Trophoblast cell (in vitro differentiated cells and primary cell): Measurements from ENCODE around the gene UBR3.
A peak's percentile ranks its signal among the peaks of the same experiment; 100 is the strongest.
"Not testable (repeated sequence)": the region's sequence is repeated elsewhere in the genome, so short reads cannot be mapped to it uniquely, and the experiment has no call there.

Experiments used
- DNase-seq, 2 donors: peaks; one replicate each; pipeline ENCODE4 v3.0.0-alpha.2; 2016
- H2AFZ ChIP-seq: 2 replicates; pipeline ENCODE4 v1.6.1; 2013; ENCODE audit warnings: low read length, moderate library complexity, mild to moderate bottlenecking; ENCODE audit not compliant: insufficient read depth, poor library complexity
- H2AK5ac ChIP-seq: 2 replicates; pipeline ENCODE4 v1.6.1; 2013; ENCODE audit warnings: mild to moderate bottlenecking, low read length
- H2BK120ac ChIP-seq: 2 replicates; pipeline ENCODE4 v1.6.1; 2013; ENCODE audit warnings: low read length, mild to moderate bottlenecking, moderate library complexity; ENCODE audit not compliant: insufficient read depth, poor library complexity
- H2BK12ac ChIP-seq: 2 replicates; pipeline ENCODE4 v1.6.1; 2013; ENCODE audit warnings: mild to moderate bottlenecking, low read length, moderate library complexity
- H2BK5ac ChIP-seq: 2 replicates; pipeline ENCODE4 v1.6.1; 2013; ENCODE audit warnings: low read length, low read depth, moderate library complexity, mild to moderate bottlenecking; ENCODE audit not compliant: poor library complexity
- H3K14ac ChIP-seq: 2 replicates; pipeline ENCODE4 v1.6.1; 2013; ENCODE audit warnings: mild to moderate bottlenecking, low read length
- H3K18ac ChIP-seq: 2 replicates; pipeline ENCODE4 v1.6.1; 2013; ENCODE audit warnings: mild to moderate bottlenecking, low read length
- H3K23ac ChIP-seq: 2 replicates; pipeline ENCODE4 v1.6.1; 2013; ENCODE audit warnings: low read length
- H3K27ac ChIP-seq: 2 replicates; pipeline ENCODE4 v1.5.1; 2013; ENCODE audit warnings: low read depth, mild to moderate bottlenecking, inconsistent platforms, low read length, moderate library complexity
- H3K27me3 ChIP-seq: 2 replicates; pipeline ENCODE4 v1.6.1; 2013; ENCODE audit warnings: inconsistent platforms, mild to moderate bottlenecking, low read length, moderate library complexity; ENCODE audit not compliant: insufficient read depth
- H3K36me3 ChIP-seq, 2 experiments: 1 replicate in 1 of 2; 2 replicates in 1 of 2; pipeline ENCODE4 v1.6.1; 2013; ENCODE audit warnings: low read length in 2 of 2, mild to moderate bottlenecking in 2 of 2, moderate library complexity in 1 of 2; ENCODE audit not compliant: insufficient read depth in 2 of 2, control insufficient read depth in 1 of 2
- H3K4ac ChIP-seq: 2 replicates; pipeline ENCODE4 v1.6.1; 2013; ENCODE audit warnings: low read depth, mild to moderate bottlenecking, low read length, moderate library complexity
- H3K4me1 ChIP-seq, 2 experiments: 1 replicate in 1 of 2; 2 replicates in 1 of 2; pipeline ENCODE4 v1.6.1; 2013; ENCODE audit warnings: low read length in 2 of 2, mild to moderate bottlenecking in 2 of 2, moderate library complexity in 1 of 2; ENCODE audit not compliant: insufficient read depth in 2 of 2, control insufficient read depth in 1 of 2
- H3K4me2 ChIP-seq: 2 replicates; pipeline ENCODE4 v1.6.1; 2013; ENCODE audit warnings: inconsistent platforms, mild to moderate bottlenecking, low read length, moderate library complexity
- H3K4me3 ChIP-seq: 2 replicates; pipeline ENCODE4 v1.5.1; 2013; ENCODE audit warnings: mild to moderate bottlenecking, low read depth, low read length, inconsistent platforms
- H3K79me1 ChIP-seq: one replicate; pipeline ENCODE4 v1.6.1; 2013; ENCODE audit warnings: low read length
- H3K79me2 ChIP-seq: 2 replicates; pipeline ENCODE4 v1.6.1; 2013; ENCODE audit warnings: low read length, mild to moderate bottlenecking; ENCODE audit not compliant: control insufficient read depth, insufficient read depth, poor library complexity
- H3K9ac ChIP-seq: 2 replicates; pipeline ENCODE4 v1.6.1; 2013; ENCODE audit warnings: mild to moderate bottlenecking, low read length
- H3K9me3 ChIP-seq: 2 replicates; pipeline ENCODE4 v1.6.1; 2013; ENCODE audit warnings: low read depth, mild to moderate bottlenecking, control low read depth, inconsistent platforms, low read length; ENCODE audit not compliant: insufficient read depth
- H4K12ac ChIP-seq: 2 replicates; pipeline ENCODE4 v1.6.1; 2013; ENCODE audit warnings: low read depth, mild to moderate bottlenecking, low read length, moderate library complexity
- H4K8ac ChIP-seq: 2 replicates; pipeline ENCODE4 v1.6.1; 2013; ENCODE audit warnings: low read depth, mild to moderate bottlenecking, low read length, moderate library complexity
- H4K91ac ChIP-seq: one replicate; pipeline ENCODE4 v1.6.1; 2013; ENCODE audit warnings: low read depth, mild to moderate bottlenecking, low read length, moderate library complexity
- WGBS: extraction: QIAGEN DNeasy Blood & Tissue Kit; methylation state at CpG from one replicate; pipeline ENCODE4 v1.1.7; 2013; ENCODE audit warnings: missing lambda C conversion rate; ENCODE audit not compliant: insufficient read length, insufficient coverage; ENCODE audit errors: extremely low coverage; 5-methylcytosine and 5-hydroxymethylcytosine counted together

The UBR3 gene

DNA sequence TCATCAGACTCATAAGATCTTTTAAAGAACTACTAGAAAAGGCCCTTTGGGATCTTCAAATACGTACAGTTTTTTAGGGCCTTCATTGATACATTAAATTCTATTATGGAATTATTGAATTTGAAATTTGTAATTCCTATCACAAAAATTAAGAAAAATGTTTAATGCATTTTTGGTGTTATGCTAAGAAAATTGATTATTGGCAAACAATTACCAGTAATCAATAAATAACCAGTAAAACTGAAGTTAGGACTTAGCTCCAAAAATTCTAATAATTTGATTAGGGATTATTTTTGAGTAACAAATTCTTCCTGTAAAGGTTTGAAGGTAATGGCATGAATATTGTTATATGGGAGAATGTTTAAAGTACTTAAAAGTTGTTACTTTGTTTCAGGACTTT is 119.3 kb downstream of the UBR3 start:
- H3K4ac ChIP-seq = no peak overlapping the region
- H4K8ac ChIP-seq = no peak overlapping the region
- no peak overlapping the region for H2BK12ac ChIP-seq
- no peak overlapping the region for H2AFZ ChIP-seq
- no peak overlapping the region for H3K18ac ChIP-seq
- no peak for DNase-seq
- no peak overlapping the region for H2AK5ac ChIP-seq
- no CpG with 5 or more reads among the region's 1 CpG for WGBS
- H3K4me2 ChIP-seq = no peak overlapping the region
- H2BK120ac ChIP-seq = no peak overlapping the region
- H3K4me1 ChIP-seq = no peaks in the 10 kb centered on the region
- no peak overlapping the region for H4K12ac ChIP-seq
- H3K4me3 ChIP-seq = no peak overlapping the region
- H2BK5ac ChIP-seq = no peak overlapping the region
- no peaks in the 10 kb centered on the region for H3K9me3 ChIP-seq
- H3K79me2 ChIP-seq = no peaks in the 10 kb centered on the region
- peaks cover 0 to 2% of the 10 kb centered on the region in 2 experiments for H3K36me3 ChIP-seq
- H4K91ac ChIP-seq = no peak overlapping the region
- no peak overlapping the region for H3K27ac ChIP-seq
- no peak overlapping the region for H3K23ac ChIP-seq
- H3K79me1 ChIP-seq = no peaks in the 10 kb centered on the region
- no peak overlapping the region for H3K9ac ChIP-seq
- H3K14ac ChIP-seq = no peak overlapping the region
- H3K27me3 ChIP-seq = no peaks in the 10 kb centered on the region

DNA sequence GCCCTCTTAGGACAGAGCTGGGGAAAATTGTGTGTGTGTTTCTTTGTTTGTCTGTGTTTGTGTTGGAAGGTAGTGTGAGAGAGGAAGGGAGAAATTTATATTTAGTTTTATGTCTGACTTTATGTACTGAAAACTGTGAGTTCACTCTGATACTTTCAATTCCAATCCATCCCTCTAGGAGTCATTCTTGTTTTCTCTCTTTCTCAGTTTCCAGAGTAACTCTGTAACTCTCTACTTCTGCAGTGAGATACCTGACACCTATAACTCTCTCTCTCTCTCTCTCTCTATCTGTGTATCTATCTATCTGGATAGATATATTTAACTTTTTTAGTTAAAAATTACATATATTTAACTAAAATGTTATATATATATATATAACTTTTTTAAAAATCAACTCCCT is 128.7 kb downstream of the UBR3 start:
- H3K27ac ChIP-seq = no peak overlapping the region
- no peaks in the 10 kb centered on the region for H3K27me3 ChIP-seq
- H3K14ac ChIP-seq = no peak overlapping the region
- H3K4me3 ChIP-seq = no peak overlapping the region
- no peak overlapping the region for H2BK5ac ChIP-seq
- H2BK12ac ChIP-seq = no peak overlapping the region
- H4K91ac ChIP-seq = no peak overlapping the region
- DNase-seq = no peak
- no peak overlapping the region for H2AK5ac ChIP-seq
- H3K79me2 ChIP-seq = no peaks in the 10 kb centered on the region
- no peaks in the 10 kb centered on the region for H3K4me1 ChIP-seq
- H3K4me2 ChIP-seq = no peak overlapping the region
- no peaks in the 10 kb centered on the region for H3K36me3 ChIP-seq
- no peaks in the 10 kb centered on the region for H3K9me3 ChIP-seq
- no peak overlapping the region for H3K9ac ChIP-seq
- no peak overlapping the region for H4K8ac ChIP-seq
- no peak overlapping the region for H3K4ac ChIP-seq
- H3K79me1 ChIP-seq = no peaks in the 10 kb centered on the region
- no peak overlapping the region for H4K12ac ChIP-seq
- H3K23ac ChIP-seq = no peak overlapping the region
- no peak overlapping the region for H2AFZ ChIP-seq
- no peak overlapping the region for H3K18ac ChIP-seq
- H2BK120ac ChIP-seq = no peak overlapping the region

DNA sequence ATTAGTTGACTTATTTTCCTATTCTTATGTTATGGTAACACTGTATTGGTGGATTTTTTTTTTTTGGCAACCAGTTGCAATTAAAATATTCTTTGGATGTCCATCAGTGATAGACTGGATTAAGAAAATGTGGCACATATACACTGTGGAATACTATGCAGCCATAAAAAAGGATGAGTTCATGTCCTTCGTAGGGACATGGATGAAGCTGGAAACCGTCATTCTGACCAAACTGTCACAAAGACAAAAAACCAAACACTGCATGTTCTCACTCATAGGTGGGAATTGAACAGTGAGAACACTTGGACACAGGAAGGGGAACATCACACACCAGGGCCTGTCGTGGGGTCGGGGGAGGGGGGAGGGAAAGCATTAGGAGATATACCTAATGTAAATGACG is 130.0 kb downstream of the UBR3 start:
- not testable (repeated sequence) for H3K27ac ChIP-seq, H3K79me2 ChIP-seq, H4K8ac ChIP-seq, H2BK5ac ChIP-seq, H3K9ac ChIP-seq, H3K79me1 ChIP-seq, H2AK5ac ChIP-seq, H4K91ac ChIP-seq, H3K14ac ChIP-seq, H3K4me3 ChIP-seq, H3K36me3 ChIP-seq, H3K27me3 ChIP-seq, H2AFZ ChIP-seq, DNase-seq, H2BK120ac ChIP-seq, H3K4me1 ChIP-seq, H3K4me2 ChIP-seq, H4K12ac ChIP-seq, H3K18ac ChIP-seq, H3K9me3 ChIP-seq, H2BK12ac ChIP-seq, H3K4ac ChIP-seq, H3K23ac ChIP-seq
- no CpG with 5 or more reads among the region's 5 CpGs for WGBS

DNA sequence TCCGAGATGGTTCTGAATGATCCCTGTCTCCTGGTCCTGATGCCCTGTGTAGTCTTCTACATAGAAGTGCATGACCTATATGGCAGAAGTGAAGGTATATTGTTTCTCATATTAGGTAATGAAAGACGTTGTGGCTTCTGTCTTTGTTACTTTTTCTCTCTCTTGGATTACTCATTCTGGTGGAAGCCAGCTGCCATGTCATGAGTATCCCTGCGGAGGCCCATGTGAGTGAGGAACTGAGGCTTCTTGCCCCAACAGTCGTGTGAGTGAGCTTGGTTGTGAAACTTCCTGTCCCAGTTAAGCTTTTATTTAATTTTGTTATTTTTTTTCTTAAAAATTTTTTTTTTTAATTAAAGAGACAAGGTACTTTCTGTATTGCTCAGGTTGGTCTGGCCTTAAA is 134.7 kb downstream of the UBR3 start:
- Histone ChIP-seq H3K23ac (no peak overlapping the region), H3K9me3 (no peaks in the 10 kb centered on the region), H2BK120ac (no peak overlapping the region), H4K91ac (no peak overlapping the region), H3K4me3 (no peak overlapping the region), H3K4me2 (no peak overlapping the region), H4K8ac (no peak overlapping the region), H3K9ac (no peak overlapping the region), H4K12ac (no peak overlapping the region), H3K4me1 (no peaks in the 10 kb centered on the region), H2BK5ac (no peak overlapping the region), H3K4ac (no peak overlapping the region), H3K79me2 (no peaks in the 10 kb centered on the region), H3K79me1 (no peaks in the 10 kb centered on the region), H2AK5ac (no peak overlapping the region), H3K36me3 (no peaks in the 10 kb centered on the region), H2BK12ac (no peak overlapping the region), H3K27ac (no peak overlapping the region), H3K14ac (no peak overlapping the region), H3K27me3 (no peaks in the 10 kb centered on the region), H2AFZ (no peak overlapping the region), H3K18ac (no peak overlapping the region)
- WGBS = no CpG with 5 or more reads among the region's 4 CpGs
- DNase-seq = peak; percentile 7 to 41

DNA sequence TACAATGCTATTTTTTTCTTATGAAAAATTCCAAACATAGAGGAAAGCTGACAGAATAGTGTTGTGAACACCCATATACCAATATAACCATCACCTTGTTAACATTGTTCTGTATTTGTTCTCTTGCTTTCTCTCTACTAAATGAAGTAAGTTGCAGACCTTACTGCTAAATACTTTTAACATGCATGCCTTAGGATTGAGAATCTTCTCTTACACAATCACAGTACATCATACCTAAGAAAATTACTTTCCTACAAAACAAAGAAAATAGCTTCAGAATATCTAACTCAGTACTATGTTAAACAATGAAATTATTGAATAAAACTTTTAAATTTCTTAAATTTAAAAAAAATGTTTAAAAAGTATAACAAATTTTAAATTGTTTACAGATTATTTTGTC is 136.5 kb downstream of the UBR3 start:
- Histone ChIP-seq H3K4me2 (no peak overlapping the region), H2BK5ac (no peak overlapping the region), H4K91ac (no peak overlapping the region), H3K9ac (no peak overlapping the region), H3K27me3 (no peaks in the 10 kb centered on the region), H2BK120ac (no peak overlapping the region), H3K14ac (no peak overlapping the region), H3K36me3 (no peaks in the 10 kb centered on the region), H3K4me3 (no peak overlapping the region), H3K79me1 (no peaks in the 10 kb centered on the region), H3K27ac (no peak overlapping the region), H3K4me1 (no peaks in the 10 kb centered on the region), H3K79me2 (no peaks in the 10 kb centered on the region), H3K9me3 (no peaks in the 10 kb centered on the region), H4K8ac (no peak overlapping the region), H3K4ac (no peak overlapping the region), H3K18ac (no peak overlapping the region), H4K12ac (no peak overlapping the region), H3K23ac (no peak overlapping the region), H2BK12ac (no peak overlapping the region), H2AK5ac (no peak overlapping the region), H2AFZ (no peak overlapping the region)
- peak in 1 of 2 donors; percentile 36 for DNase-seq
